ENCODE measurements around the gene DENND2D.

Gene DENND2D

GRCh38 chr1:111225091-111225490, 24.6 kb upstream of the DENND2D start:
- Histone ChIP-seq H3K4me2 (ENCODE audit: low read length) (no peak overlapping the region), H3K27me3 (ENCODE audit: low read depth, low read length) (no peaks in the 10 kb centered on the region; the same call in 1 of the 2 replicates), H3K36me3 (replicated peaks; ENCODE audit: low read depth, low read length) (no peaks in the 10 kb centered on the region), H3K9ac (ENCODE audit: low read length) (no peak overlapping the region), H2AFZ (ENCODE audit: low read depth, low read length) (no peak overlapping the region), H3K9me3 (ENCODE audit: insufficient read depth, low read length) (peaks cover 4% of the 10 kb centered on the region; the same call in 1 of the 2 replicates), H3K4me1 (ENCODE audit: low read length) (peaks cover 35% of the 10 kb centered on the region), H3K27ac (ENCODE audit: low read length) (no peak overlapping the region), H3K79me2 (ENCODE audit: low read length) (no peaks in the 10 kb centered on the region), H4K20me1 (ENCODE audit: insufficient read depth, low read length) (no peaks in the 10 kb centered on the region), H3K4me3 (ENCODE audit: low read length) (no peak overlapping the region)
- TF ChIP-seq, protein P1, sequence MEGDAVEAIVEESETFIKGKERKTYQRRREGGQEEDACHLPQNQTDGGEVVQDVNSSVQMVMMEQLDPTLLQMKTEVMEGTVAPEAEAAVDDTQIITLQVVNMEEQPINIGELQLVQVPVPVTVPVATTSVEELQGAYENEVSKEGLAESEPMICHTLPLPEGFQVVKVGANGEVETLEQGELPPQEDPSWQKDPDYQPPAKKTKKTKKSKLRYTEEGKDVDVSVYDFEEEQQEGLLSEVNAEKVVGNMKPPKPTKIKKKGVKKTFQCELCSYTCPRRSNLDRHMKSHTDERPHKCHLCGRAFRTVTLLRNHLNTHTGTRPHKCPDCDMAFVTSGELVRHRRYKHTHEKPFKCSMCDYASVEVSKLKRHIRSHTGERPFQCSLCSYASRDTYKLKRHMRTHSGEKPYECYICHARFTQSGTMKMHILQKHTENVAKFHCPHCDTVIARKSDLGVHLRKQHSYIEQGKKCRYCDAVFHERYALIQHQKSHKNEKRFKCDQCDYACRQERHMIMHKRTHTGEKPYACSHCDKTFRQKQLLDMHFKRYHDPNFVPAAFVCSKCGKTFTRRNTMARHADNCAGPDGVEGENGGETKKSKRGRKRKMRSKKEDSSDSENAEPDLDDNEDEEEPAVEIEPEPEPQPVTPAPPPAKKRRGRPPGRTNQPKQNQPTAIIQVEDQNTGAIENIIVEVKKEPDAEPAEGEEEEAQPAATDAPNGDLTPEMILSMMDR (IDR thresholded peaks at IDR 0.05; ENCODE audit: low read depth, low read length): no peak
- TF ChIP-seq EZH2phosphoT487 (IDR thresholded peaks at IDR 0.05; ENCODE audit: low read depth): no peak

DNA sequence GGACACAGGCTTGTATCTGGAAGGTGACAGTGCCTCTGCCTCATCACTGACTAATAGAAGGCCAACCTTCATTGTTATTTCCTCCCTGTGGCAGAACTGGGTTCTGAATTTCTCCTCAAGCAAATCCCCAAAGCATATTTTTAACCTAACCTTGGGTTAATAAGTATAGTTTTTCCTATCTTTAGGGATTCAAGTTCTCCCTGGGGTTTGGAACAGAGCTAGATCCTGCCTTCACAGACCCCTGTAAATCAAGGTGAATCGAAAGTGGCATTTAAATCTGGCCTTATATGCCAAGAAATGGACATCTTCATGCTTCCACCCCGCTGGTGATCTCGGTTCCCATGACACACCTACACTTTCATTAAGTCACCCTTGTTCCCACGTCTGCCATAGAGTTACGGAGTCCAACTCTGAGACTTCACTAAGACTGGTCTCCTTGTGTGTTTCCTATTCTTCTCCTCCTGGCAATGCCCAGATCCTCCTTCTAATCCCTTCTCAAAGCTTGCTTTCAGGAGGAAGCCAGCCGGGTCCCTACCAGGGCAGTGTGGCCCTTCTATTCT, 22.8 kb upstream of the DENND2D start:
- peak overlapping the region; percentile 71 for H3K4me2 ChIP-seq (ENCODE audit: low read length)
- no peak overlapping the region for H3K9ac ChIP-seq (ENCODE audit: low read length)
- H3K36me3 ChIP-seq (replicated peaks; ENCODE audit: low read depth, low read length): no peaks in the 10 kb centered on the region
- H2AFZ ChIP-seq (ENCODE audit: low read depth, low read length): no peak overlapping the region
- H3K4me3 ChIP-seq (ENCODE audit: low read length): no peak overlapping the region
- peaks cover 41% of the 10 kb centered on the region for H3K4me1 ChIP-seq (ENCODE audit: low read length)
- no peaks in the 10 kb centered on the region for H3K79me2 ChIP-seq (ENCODE audit: low read length)
- TF ChIP-seq, protein P1 (IDR thresholded peaks at IDR 0.05; ENCODE audit: low read depth, low read length): no peak
- H3K9me3 ChIP-seq (ENCODE audit: insufficient read depth, low read length): peaks cover 12% of the 10 kb centered on the region; the same call in 1 of the 2 replicates
- no peaks in the 10 kb centered on the region; the same call in 1 of the 2 replicates for H3K27me3 ChIP-seq (ENCODE audit: low read depth, low read length)
- no peaks in the 10 kb centered on the region for H4K20me1 ChIP-seq (ENCODE audit: insufficient read depth, low read length)
- no peak overlapping the region for H3K27ac ChIP-seq (ENCODE audit: low read length)

DNA sequence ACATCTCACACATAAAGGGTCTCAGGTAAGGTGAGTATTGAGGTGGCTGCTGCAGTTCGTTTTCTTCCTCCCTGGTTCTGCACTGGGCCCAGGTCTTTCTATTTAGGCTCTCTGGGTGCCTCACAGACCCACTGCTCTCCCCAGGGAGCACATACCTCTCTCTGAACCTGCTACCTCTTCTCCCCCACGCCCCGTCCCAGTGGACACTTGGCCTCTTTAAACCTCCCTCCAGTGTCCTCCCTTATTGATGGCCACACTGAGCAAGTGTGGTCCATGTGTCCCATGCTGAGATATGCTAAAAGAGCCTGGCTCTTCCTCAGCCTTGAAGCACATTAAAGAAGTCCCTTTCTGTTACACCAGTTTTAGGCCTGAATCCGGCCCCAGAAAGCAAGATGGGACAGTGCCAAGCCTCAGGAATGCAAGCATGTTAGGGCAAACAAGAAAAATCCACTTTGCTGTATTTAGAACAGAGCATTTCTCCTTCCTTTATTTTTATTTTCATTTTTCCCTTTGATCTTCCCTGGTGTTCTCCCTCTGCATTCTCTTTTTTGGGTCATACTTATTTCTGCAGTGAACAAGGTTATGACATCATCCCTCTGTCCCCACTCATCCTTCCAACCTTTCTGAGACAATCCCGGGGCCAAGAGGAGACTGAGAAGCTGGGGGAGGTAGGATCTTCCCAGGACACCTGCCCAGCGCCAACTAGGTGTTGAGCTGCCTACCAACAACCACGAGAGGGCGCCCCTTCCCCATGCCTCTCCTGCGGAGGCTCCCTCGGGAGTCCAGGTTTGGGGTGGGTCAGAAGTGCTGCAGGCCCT, 22.1 kb upstream of the DENND2D start:
- Histone ChIP-seq H2AFZ (ENCODE audit: low read depth, low read length) (peak overlapping the region; percentile 20; the same call in 1 of the 2 replicates), H3K27me3 (ENCODE audit: low read depth, low read length) (no peaks in the 10 kb centered on the region; the same call in 1 of the 2 replicates), H4K20me1 (ENCODE audit: insufficient read depth, low read length) (no peaks in the 10 kb centered on the region), H3K9ac (ENCODE audit: low read length) (peak overlapping the region; percentile 12; the same call in 1 of the 2 replicates), H3K4me1 (ENCODE audit: low read length) (peaks cover 45% of the 10 kb centered on the region), H3K4me2 (ENCODE audit: low read length) (peak overlapping the region; percentile 71), H3K79me2 (ENCODE audit: low read length) (no peaks in the 10 kb centered on the region), H3K4me3 (ENCODE audit: low read length) (peak overlapping the region; percentile 33; the same call in 1 of the 2 replicates), H3K36me3 (replicated peaks; ENCODE audit: low read depth, low read length) (no peaks in the 10 kb centered on the region), H3K27ac (ENCODE audit: low read length) (peak overlapping the region; percentile 13), H3K9me3 (ENCODE audit: insufficient read depth, low read length) (peaks cover 17% of the 10 kb centered on the region; the same call in 1 of the 2 replicates)
- TF ChIP-seq, protein P1 (IDR thresholded peaks at IDR 0.05; ENCODE audit: low read depth, low read length): peak; percentile 85
- no peak for TF ChIP-seq EZH2phosphoT487 (IDR thresholded peaks at IDR 0.05; ENCODE audit: low read depth)

Measured in OCI-LY3 (cell line).